PC-9 (cell line): Measurements from ENCODE around the gene PRKCA. TPM values are rescaled to one million over a fixed set of nuclear protein-coding genes. Genes with fewer than 3 reads are reported as not detected.

ENCODE experiments used
- BruUV-seq: library from RNA; stranded (reverse); fragments of 400-500 nt; replicated peaks from 2 replicates; lab custom pipeline; 2021; lab: Mats Ljungman, UMichigan
- CTCF ChIA-PET: fragments of 300-600 bp; sonication (Branson Sonifier 250); formaldehyde crosslinking; loops from one replicate; lab custom pipeline; 2022; ENCODE audit warnings: antibody characterized with exemption; lab: Charles Lee
- POLR2A ChIA-PET: fragments of 300-600 bp; sonication (Branson Sonifier 250); formaldehyde crosslinking; loops from one replicate; lab custom pipeline; 2022; ENCODE audit warnings: antibody characterized with exemption; ENCODE audit not compliant: unreplicated experiment; lab: Charles Lee
- DNase-seq, 2 experiments: peaks; one replicate each; pipeline versions ENCODE4 v3.0.0 to v3.0.0-alpha.2; 2015 to 2022; ENCODE audit warnings: mixed read lengths in 1 of 2
- H2AFZ ChIP-seq: fragments of 200-600 bp; sonication (generic); 2 replicates; pipeline ENCODE4 v1.8.1; 2017; ENCODE audit warnings: antibody characterized with exemption
- H3F3A ChIP-seq: fragments of 200-600 bp; sonication (generic); 2 replicates; pipeline ENCODE4 v1.8.1; 2017; ENCODE audit warnings: antibody characterized with exemption, mild to moderate bottlenecking, low read depth; ENCODE audit not compliant: insufficient read depth
- H3K27ac ChIP-seq: fragments of 200-600 bp; sonication (generic); 2 replicates; pipeline ENCODE4 v1.6.1; 2016; ENCODE audit warnings: mixed run types
- H3K27me3 ChIP-seq: fragments of 200-600 bp; sonication (generic); 2 replicates; pipeline ENCODE4 v1.6.1; 2016; ENCODE audit warnings: low read depth, mixed run types; ENCODE audit not compliant: insufficient read depth
- H3K36me3 ChIP-seq: fragments of 200-600 bp; sonication (generic); 2 replicates; pipeline ENCODE4 v1.6.1; 2016; ENCODE audit warnings: low read depth, mixed run types
- H3K4me1 ChIP-seq: fragments of 200-600 bp; sonication (generic); replicated peaks from 2 replicates; pipeline ENCODE4 v1.6.1; 2016; ENCODE audit warnings: mixed run types; ENCODE audit not compliant: insufficient read depth
- H3K4me2 ChIP-seq: fragments of 200-600 bp; sonication (generic); 2 replicates; pipeline ENCODE4 v1.6.1; 2017; ENCODE audit warnings: mixed run types
- H3K4me3 ChIP-seq: fragments of 200-600 bp; sonication (generic); 2 replicates; pipeline ENCODE4 v1.6.1; 2016; ENCODE audit warnings: mixed run types
- H3K79me2 ChIP-seq: fragments of 200-600 bp; sonication (generic); 2 replicates; pipeline ENCODE4 v1.6.1; 2017; ENCODE audit warnings: low read depth, mixed run types
- H3K9me2 ChIP-seq: fragments of 200-600 bp; sonication (generic); 2 replicates; pipeline ENCODE4 v1.8.1; 2017; ENCODE audit warnings: mild to moderate bottlenecking; ENCODE audit not compliant: insufficient read depth
- H3K9me3 ChIP-seq: fragments of 200-600 bp; sonication (generic); 2 replicates; pipeline ENCODE4 v1.8.1; 2016; ENCODE audit warnings: low read depth; ENCODE audit not compliant: insufficient read depth
- H4K20me1 ChIP-seq: fragments of 200-600 bp; sonication (generic); 2 replicates; pipeline ENCODE4 v1.8.1; 2017; ENCODE audit not compliant: insufficient read depth
- CTCF ChIP-seq: fragments of 200-600 bp; sonication (generic); conservative IDR thresholded peaks from 2 replicates; pipeline ENCODE4 v1.6.1; 2017; ENCODE audit warnings: mixed run types, antibody characterized with exemption, mild to moderate bottlenecking, moderate library complexity
- EZH2 ChIP-seq: fragments of 200-600 bp; sonication (generic); IDR thresholded peaks from 2 replicates; pipeline ENCODE4 v1.8.0; 2017; ENCODE audit warnings: antibody characterized with exemption, low read depth
- intact Hi-C: fragments of 100-400 bp; cut with micrococcal nuclease; formaldehyde crosslinking; loops from one replicate; pipeline ENCODE4 v1.10.0; 2022; ENCODE audit not compliant: unreplicated experiment
- total RNA-seq: library from RNA; stranded (reverse); gene quantifications from 2 replicates; pipeline ENCODE4 v1.2.3, GENCODE V29; 2021

The PRKCA gene
- total RNA-seq, 1 experiment from 2014 or later, result 23.1 TPM

GRCh38 chr17:66747578-66748275 is 445.3 kb downstream of the PRKCA start:
- no peak for TF ChIP-seq CTCF
- no peak for TF ChIP-seq EZH2
- Histone ChIP-seq H3K36me3 (no peaks in the 10 kb centered on the region), H3F3A (no peaks in the 10 kb centered on the region), H3K79me2 (no peaks in the 10 kb centered on the region), H3K4me3 (no peak overlapping the region), H2AFZ (no peak overlapping the region), H3K27ac (no peak overlapping the region), H4K20me1 (no peaks in the 10 kb centered on the region), H3K9me2 (no peaks in the 10 kb centered on the region), H3K4me1 (no peaks in the 10 kb centered on the region), H3K4me2 (no peak overlapping the region), H3K9me3 (no peaks in the 10 kb centered on the region), H3K27me3 (no peaks in the 10 kb centered on the region)
- no peak for DNase-seq
- intact Hi-C loops, result no loop called here
- CTCF ChIA-PET, result no interaction called here
- BruUV-seq, result no TSS peak
- POLR2A ChIA-PET, result no interaction called here

DNA sequence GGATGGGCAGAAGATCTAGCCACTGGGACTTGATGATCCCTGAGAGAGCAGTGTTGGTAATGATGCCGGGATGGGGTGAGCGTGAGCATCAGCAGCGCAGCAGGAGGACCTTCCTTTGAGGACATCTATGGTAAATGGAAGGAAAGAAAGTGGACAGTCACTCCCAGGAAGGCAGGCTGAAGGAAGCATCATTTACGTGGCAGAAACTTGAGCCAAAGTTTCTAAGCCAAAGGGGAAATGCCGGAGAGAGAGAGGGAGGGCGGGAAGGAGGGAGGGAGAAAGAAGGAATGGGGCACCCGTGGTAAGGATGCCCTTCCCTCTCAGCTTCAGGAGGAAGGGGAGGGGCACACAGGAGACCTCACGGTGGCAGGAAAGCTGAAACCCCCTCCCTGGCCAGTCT is 446.2 kb downstream of the PRKCA start:
- H3K4me3 ChIP-seq, result no peak overlapping the region
- H3K4me1 ChIP-seq, result no peaks in the 10 kb centered on the region
- intact Hi-C loops, result no loop called here
- no peaks in the 10 kb centered on the region for H3F3A ChIP-seq
- no peaks in the 10 kb centered on the region for H3K9me3 ChIP-seq
- DNase-seq, result no peak
- H3K4me2 ChIP-seq, result no peak overlapping the region
- no peaks in the 10 kb centered on the region for H3K27me3 ChIP-seq
- ChIA-PET CTCF (no interaction called here), POLR2A (no interaction called here)
- TF ChIP-seq CTCF, result no peak
- no peak for TF ChIP-seq EZH2
- no peaks in the 10 kb centered on the region for H3K9me2 ChIP-seq
- no TSS peak for BruUV-seq
- no peaks in the 10 kb centered on the region for H3K36me3 ChIP-seq
- no peaks in the 10 kb centered on the region for H4K20me1 ChIP-seq
- H2AFZ ChIP-seq, result no peak overlapping the region
- H3K79me2 ChIP-seq, result no peaks in the 10 kb centered on the region
- H3K27ac ChIP-seq, result no peak overlapping the region

- Histone ChIP-seq H3K27me3 (no peaks in the 10 kb centered on the region), H3F3A (no peaks in the 10 kb centered on the region), H2AFZ (no peak overlapping the region), H3K4me3 (no peak overlapping the region), H3K79me2 (no peaks in the 10 kb centered on the region), H3K36me3 (no peaks in the 10 kb centered on the region; the same call in 1 of the 2 replicates), H3K9me2 (no peaks in the 10 kb centered on the region), H4K20me1 (no peaks in the 10 kb centered on the region), H3K9me3 (no peaks in the 10 kb centered on the region), H3K4me2 (no peak overlapping the region), H3K4me1 (no peaks in the 10 kb centered on the region), H3K27ac (no peak overlapping the region)
- no peak for DNase-seq
- CTCF ChIA-PET, result no interaction called here
- BruUV-seq, result no TSS peak
- POLR2A ChIA-PET, result no interaction called here
- TF ChIP-seq CTCF (no peak), EZH2 (no peak)
- intact Hi-C loops, result no loop called here
These were observed 446.9 kb downstream of the PRKCA start for GRCh38 chr17:66749217-66749832.
